HG03439 (cell line): ENCODE data around the gene RFLNA.

Experiments
- ATAC-seq: cut with Tn5 transposase; IDR thresholded peaks from one replicate; pipeline ENCODE4 v1.9.1; 2021; ENCODE audit warnings: mild to moderate bottlenecking, moderate library complexity; ENCODE audit not compliant: unreplicated experiment

RFLNA gene

GRCh38 chr12:124335426-124336183, 40.7 kb downstream of the RFLNA start:
- ATAC-seq, result no peak

GRCh38 chr12:124336184-124336437, 41.2 kb downstream of the RFLNA start:
- no peak for ATAC-seq

- ATAC-seq, result no peak
These were observed 42.0 kb downstream of the RFLNA start for GRCh38 chr12:124336742-124337520.

- no peak for ATAC-seq
These were observed 42.7 kb downstream of the RFLNA start for GRCh38 chr12:124337622-124338021.

GRCh38 chr12:124338448-124338847, 43.6 kb downstream of the RFLNA start:
- no peak for ATAC-seq

GRCh38 chr12:124338876-124339603, 44.1 kb downstream of the RFLNA start:
- ATAC-seq, result no peak

- ATAC-seq, result no peak
These were observed 45.4 kb downstream of the RFLNA start for GRCh38 chr12:124340080-124340900.

- no peak for ATAC-seq
These were observed 46.8 kb downstream of the RFLNA start for GRCh38 chr12:124341645-124342069.

GRCh38 chr12:124344022-124344421, 49.1 kb downstream of the RFLNA start:
- no peak for ATAC-seq

GRCh38 chr12:124344526-124344925, 49.6 kb downstream of the RFLNA start:
- no peak for ATAC-seq

GRCh38 chr12:124345795-124346194, 50.9 kb downstream of the RFLNA start:
- ATAC-seq, result no peak

- no peak for ATAC-seq
These were observed 51.7 kb downstream of the RFLNA start for GRCh38 chr12:124346425-124347168.

- no peak for ATAC-seq
These were observed 52.4 kb downstream of the RFLNA start for GRCh38 chr12:124347335-124347734.

- ATAC-seq, result no peak
These were observed 53.1 kb downstream of the RFLNA start for GRCh38 chr12:124347805-124348658.

GRCh38 chr12:124348659-124349380, 53.9 kb downstream of the RFLNA start:
- ATAC-seq, result no peak

GRCh38 chr12:124350491-124350890, 55.6 kb downstream of the RFLNA start:
- no peak for ATAC-seq

GRCh38 chr12:124351422-124351821, 56.5 kb downstream of the RFLNA start:
- no peak for ATAC-seq

- ATAC-seq, result no peak
These were observed 57.4 kb downstream of the RFLNA start for GRCh38 chr12:124352257-124352656.

- no peak for ATAC-seq
These were observed 57.9 kb downstream of the RFLNA start for GRCh38 chr12:124352839-124353238.
